Measurements from ENCODE around the gene DENND5A. TPM values are rescaled to one million over a fixed set of nuclear protein-coding genes. Genes with fewer than 3 reads are reported as not detected.

Gene DENND5A
- total RNA-seq, 4 donors from 2014 or later = 103 to 135 (median 108) TPM

DNA sequence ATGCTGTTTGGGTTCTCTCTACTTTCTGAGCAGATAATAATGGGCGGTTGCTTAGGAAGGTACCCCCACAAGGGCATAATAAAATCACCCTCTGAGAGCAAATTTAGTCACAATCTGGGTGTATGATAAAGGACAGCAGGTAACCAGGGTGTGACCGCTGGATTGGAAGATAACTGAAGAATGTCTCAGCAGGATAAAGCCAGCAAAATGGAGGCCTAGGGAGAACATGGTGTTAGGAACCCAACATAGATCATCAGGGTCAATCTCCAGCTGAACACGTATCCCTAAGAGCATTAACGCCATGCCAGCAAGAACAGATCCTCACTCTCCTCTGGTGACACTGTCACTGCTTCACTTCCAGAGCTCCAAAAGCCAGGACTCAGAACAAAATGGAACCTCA is 109.2 kb downstream of the DENND5A start:
- intact Hi-C loops (cut with DNase I) = no loop called here
- Histone ChIP-seq H3K4me3 (no peak overlapping the region), H3K36me3 (peaks cover 30 to 84% (median 56%) of the 10 kb centered on the region in 4 donors), H3K9me3 (no peaks in the 10 kb centered on the region), H3K27ac (replicated peaks in 1 of 4) (no peak overlapping the region), H3K4me1 (peaks cover 0 to 2% (median 0%) of the 10 kb centered on the region in 4 donors), H3K27me3 (no peaks in the 10 kb centered on the region)
- WGBS = 100% methylated on average over 4 of the region's 4 CpGs
- TF ChIP-seq POLR2A (IDR thresholded peaks at IDR 0.05; ENCODE audit: low read depth) (no peak), EP300 (IDR thresholded peaks at IDR 0.05) (no peak), POLR2AphosphoS5 (IDR thresholded peaks at IDR 0.05) (no peak)
- TF ChIP-seq, protein P1, sequence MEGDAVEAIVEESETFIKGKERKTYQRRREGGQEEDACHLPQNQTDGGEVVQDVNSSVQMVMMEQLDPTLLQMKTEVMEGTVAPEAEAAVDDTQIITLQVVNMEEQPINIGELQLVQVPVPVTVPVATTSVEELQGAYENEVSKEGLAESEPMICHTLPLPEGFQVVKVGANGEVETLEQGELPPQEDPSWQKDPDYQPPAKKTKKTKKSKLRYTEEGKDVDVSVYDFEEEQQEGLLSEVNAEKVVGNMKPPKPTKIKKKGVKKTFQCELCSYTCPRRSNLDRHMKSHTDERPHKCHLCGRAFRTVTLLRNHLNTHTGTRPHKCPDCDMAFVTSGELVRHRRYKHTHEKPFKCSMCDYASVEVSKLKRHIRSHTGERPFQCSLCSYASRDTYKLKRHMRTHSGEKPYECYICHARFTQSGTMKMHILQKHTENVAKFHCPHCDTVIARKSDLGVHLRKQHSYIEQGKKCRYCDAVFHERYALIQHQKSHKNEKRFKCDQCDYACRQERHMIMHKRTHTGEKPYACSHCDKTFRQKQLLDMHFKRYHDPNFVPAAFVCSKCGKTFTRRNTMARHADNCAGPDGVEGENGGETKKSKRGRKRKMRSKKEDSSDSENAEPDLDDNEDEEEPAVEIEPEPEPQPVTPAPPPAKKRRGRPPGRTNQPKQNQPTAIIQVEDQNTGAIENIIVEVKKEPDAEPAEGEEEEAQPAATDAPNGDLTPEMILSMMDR (IDR thresholded peaks at IDR 0.05) = no peak
- DNase-seq (ENCODE audit: extremely low spot score) = no peak

DNA sequence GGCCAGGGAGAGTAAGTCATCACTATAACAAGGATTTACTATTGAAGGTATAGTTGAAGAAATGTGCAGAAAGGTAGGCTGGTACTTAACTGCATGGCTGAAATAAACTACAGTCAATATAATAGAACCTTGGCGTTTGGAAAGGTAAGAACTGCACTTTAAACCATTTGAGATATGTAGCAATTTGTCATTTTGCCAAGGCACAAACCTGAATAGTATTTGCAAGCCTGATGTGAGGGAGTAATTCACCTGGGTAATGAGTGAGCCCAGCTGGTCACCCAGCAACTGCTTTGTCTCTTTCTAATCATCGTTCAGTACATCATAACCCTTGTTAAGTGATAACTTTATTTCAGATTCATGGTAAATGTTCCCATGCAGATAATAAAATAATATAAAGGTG is 111.5 kb downstream of the DENND5A start:
- Histone ChIP-seq H3K9me3 (no peaks in the 10 kb centered on the region), H3K4me1 (peaks cover 0 to 7% (median 0%) of the 10 kb centered on the region in 4 donors), H3K27me3 (no peaks in the 10 kb centered on the region), H3K27ac (replicated peaks in 1 of 4) (no peak overlapping the region), H3K4me3 (no peak overlapping the region), H3K36me3 (peaks cover 34 to 81% (median 62%) of the 10 kb centered on the region in 4 donors)
- DNase-seq (ENCODE audit: extremely low spot score) = no peak
- TF ChIP-seq EP300 (IDR thresholded peaks at IDR 0.05) (no peak), POLR2AphosphoS5 (IDR thresholded peaks at IDR 0.05) (no peak), POLR2A (IDR thresholded peaks at IDR 0.05; ENCODE audit: low read depth) (no peak)
- TF ChIP-seq, protein P1 (IDR thresholded peaks at IDR 0.05) = no peak
- 81% methylated on average over 2 of the region's 2 CpGs for WGBS
- intact Hi-C loops (cut with DNase I) = no loop called here

GRCh38 chr11:9151631-9152030 is 113.5 kb downstream of the DENND5A start:
- 78% methylated on average over 2 of the region's 2 CpGs for WGBS
- Histone ChIP-seq H3K27me3 (no peaks in the 10 kb centered on the region), H3K27ac (replicated peaks in 1 of 4) (no peak overlapping the region), H3K4me3 (no peak overlapping the region), H3K4me1 (peaks cover 0 to 7% (median 0%) of the 10 kb centered on the region in 4 donors), H3K9me3 (no peaks in the 10 kb centered on the region), H3K36me3 (peaks cover 36 to 83% (median 70%) of the 10 kb centered on the region in 4 donors)
- TF ChIP-seq, protein P1 (IDR thresholded peaks at IDR 0.05) = no peak
- TF ChIP-seq POLR2A (IDR thresholded peaks at IDR 0.05; ENCODE audit: low read depth) (no peak), EP300 (IDR thresholded peaks at IDR 0.05) (no peak), POLR2AphosphoS5 (IDR thresholded peaks at IDR 0.05) (no peak)
- intact Hi-C loops (cut with DNase I) = no loop called here
- no peak for DNase-seq (ENCODE audit: extremely low spot score)

DNA sequence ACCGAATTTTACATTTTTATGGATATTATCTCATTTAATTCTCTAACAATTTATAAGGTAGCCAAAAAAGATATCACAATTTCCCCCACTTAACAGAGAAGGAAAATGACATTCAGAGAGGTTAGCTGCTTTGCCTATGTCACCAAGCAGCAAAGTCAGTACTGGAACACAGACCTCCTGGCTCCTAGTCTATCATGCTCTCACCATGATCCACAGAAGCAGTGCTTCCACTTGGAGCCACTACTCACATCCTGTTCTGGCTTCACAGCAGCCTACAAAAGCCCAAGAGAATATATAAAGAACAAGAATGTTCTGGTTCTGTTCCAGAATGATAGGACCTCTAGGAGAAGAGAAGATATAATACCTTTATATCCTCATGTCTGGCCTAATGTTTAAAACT is 114.2 kb downstream of the DENND5A start:
- Histone ChIP-seq H3K36me3 (peaks cover 41 to 83% (median 74%) of the 10 kb centered on the region in 4 donors), H3K9me3 (no peaks in the 10 kb centered on the region), H3K27ac (replicated peaks in 1 of 4) (no peak overlapping the region), H3K4me3 (no peak overlapping the region), H3K27me3 (no peaks in the 10 kb centered on the region), H3K4me1 (peaks cover 0 to 7% (median 0%) of the 10 kb centered on the region in 4 donors)
- 84% methylated on average over 1 of the region's 1 CpG for WGBS
- intact Hi-C loops (cut with DNase I) = no loop called here
- DNase-seq (ENCODE audit: extremely low spot score) = no peak
- no peak for TF ChIP-seq POLR2A (IDR thresholded peaks at IDR 0.05; ENCODE audit: low read depth)
- TF ChIP-seq, protein P1 (IDR thresholded peaks at IDR 0.05) = no peak
- no peak for TF ChIP-seq EP300 (IDR thresholded peaks at IDR 0.05)
- no peak for TF ChIP-seq POLR2AphosphoS5 (IDR thresholded peaks at IDR 0.05)

- no peak for DNase-seq (ENCODE audit: extremely low spot score)
- no peak overlapping the region for H3K4me3 ChIP-seq
- WGBS = 78% methylated on average over 2 of the region's 2 CpGs
- no peak for TF ChIP-seq POLR2AphosphoS5 (IDR thresholded peaks at IDR 0.05)
- no peak for TF ChIP-seq EP300 (IDR thresholded peaks at IDR 0.05)
- TF ChIP-seq, protein P1 (IDR thresholded peaks at IDR 0.05) = no peak
- no peak for TF ChIP-seq POLR2A (IDR thresholded peaks at IDR 0.05; ENCODE audit: low read depth)
- intact Hi-C loops (cut with DNase I) = no loop called here
- no peaks in the 10 kb centered on the region for H3K27me3 ChIP-seq
- no peak overlapping the region for H3K27ac ChIP-seq (replicated peaks in 1 of 4)
- peaks cover 0 to 7% (median 0%) of the 10 kb centered on the region in 4 donors for H3K4me1 ChIP-seq
- H3K9me3 ChIP-seq = no peaks in the 10 kb centered on the region
- peaks cover 41 to 83% (median 76%) of the 10 kb centered on the region in 4 donors for H3K36me3 ChIP-seq
These were observed 114.6 kb downstream of the DENND5A start for GRCh38 chr11:9150501-9150900.

Measured in esophagus muscularis mucosa (tissue), 4 donors.